ENCODE data around the gene ANKRD30A.
"Not testable (repeated sequence)": the region's sequence is repeated elsewhere in the genome, so short reads cannot be mapped to it uniquely, and the experiment has no call there.

The ANKRD30A gene

GRCh38 chr10:37263304-37263703, 137.9 kb downstream of the ANKRD30A start:
- no peak for DNase-seq

- DNase-seq: no peak
These were observed 142.9 kb downstream of the ANKRD30A start for GRCh38 chr10:37268266-37268665.

- no peak for DNase-seq
These were observed 144.3 kb downstream of the ANKRD30A start for GRCh38 chr10:37269554-37270256.

- no peak for DNase-seq
These were observed 149.9 kb downstream of the ANKRD30A start for GRCh38 chr10:37275216-37275777.

GRCh38 chr10:37285063-37285462, 159.7 kb downstream of the ANKRD30A start:
- no peak for DNase-seq

- DNase-seq: no peak
These were observed 164.6 kb downstream of the ANKRD30A start for GRCh38 chr10:37289833-37290464.

GRCh38 chr10:37301271-37301670, 175.9 kb downstream of the ANKRD30A start:
- DNase-seq: no peak

- DNase-seq: no peak
These were observed 178.6 kb downstream of the ANKRD30A start for GRCh38 chr10:37304036-37304435.

- no peak for DNase-seq
These were observed 189.0 kb downstream of the ANKRD30A start for GRCh38 chr10:37314350-37314749.

- DNase-seq: no peak
These were observed 189.5 kb downstream of the ANKRD30A start for GRCh38 chr10:37314862-37315261.

GRCh38 chr10:37344413-37344812, 219.0 kb downstream of the ANKRD30A start:
- no peak for DNase-seq

GRCh38 chr10:37379991-37380390, 254.6 kb downstream of the ANKRD30A start:
- DNase-seq: no peak

- DNase-seq: no peak
These were observed 255.9 kb downstream of the ANKRD30A start for GRCh38 chr10:37381271-37381670.

- DNase-seq: no peak
These were observed 259.5 kb downstream of the ANKRD30A start for GRCh38 chr10:37384923-37385322.

GRCh38 chr10:37390926-37391325, 265.5 kb downstream of the ANKRD30A start:
- no peak for DNase-seq

GRCh38 chr10:37400774-37401173, 275.4 kb downstream of the ANKRD30A start:
- DNase-seq: not testable (repeated sequence)

- no peak for DNase-seq
These were observed 275.8 kb downstream of the ANKRD30A start for GRCh38 chr10:37401225-37401624.

- DNase-seq: no peak
These were observed 278.4 kb downstream of the ANKRD30A start for GRCh38 chr10:37403776-37404175.
